GM23338 (cell line): ENCODE measurements around the gene BRCC3. TPM values are rescaled to one million over a fixed set of nuclear protein-coding genes. Genes with fewer than 3 reads are reported as not detected.
A peak's percentile ranks its signal among the peaks of the same experiment; 100 is the strongest.

ENCODE experiments used
- ATAC-seq: fragments of 200-7000 bp; cut with Tn5 transposase; 3 replicates; pipeline ENCODE4 v1.9.1; 2020
- DNase-seq: peaks from one replicate; pipeline ENCODE4 v3.0.0-alpha.2; 2015; ENCODE audit warnings: low spot score
- H2AFZ ChIP-seq: fragments of 200-600 bp; sonication (generic); 2 replicates; pipeline ENCODE4 v1.8.0; 2016; ENCODE audit warnings: antibody characterized with exemption, mild to moderate bottlenecking, moderate library complexity
- H3F3A ChIP-seq: fragments of 200-600 bp; sonication (generic); replicated peaks from 2 replicates; pipeline ENCODE4 v1.8.0; 2017; ENCODE audit warnings: antibody characterized with exemption, mixed run types, low read depth
- H3K27ac ChIP-seq: fragments of 200-600 bp; sonication (generic); 2 replicates; pipeline ENCODE4 v1.6.1; 2016; ENCODE audit warnings: low read depth
- H3K27me3 ChIP-seq: fragments of 200-600 bp; sonication (generic); 2 replicates; pipeline ENCODE4 v1.8.0; 2016; ENCODE audit warnings: mild to moderate bottlenecking, mixed run types, moderate library complexity; ENCODE audit not compliant: insufficient read depth
- H3K36me3 ChIP-seq: fragments of 200-600 bp; sonication (generic); 2 replicates; pipeline ENCODE4 v1.8.0; 2016; ENCODE audit warnings: mild to moderate bottlenecking; ENCODE audit not compliant: insufficient read depth
- H3K4me1 ChIP-seq: fragments of 200-600 bp; sonication (generic); 2 replicates; pipeline ENCODE4 v1.8.0; 2016; ENCODE audit warnings: mild to moderate bottlenecking, moderate library complexity; ENCODE audit not compliant: insufficient read depth
- H3K4me2 ChIP-seq: fragments of 200-600 bp; sonication (generic); 2 replicates; pipeline ENCODE4 v1.7.1; 2017; ENCODE audit warnings: mixed run types
- H3K4me3 ChIP-seq: fragments of 200-600 bp; sonication (generic); 2 replicates; pipeline ENCODE4 v1.6.1; 2016; ENCODE audit warnings: mixed run types
- H3K79me2 ChIP-seq: fragments of 200-600 bp; sonication (generic); replicated peaks from 2 replicates; pipeline ENCODE4 v1.8.0; 2017; ENCODE audit warnings: mild to moderate bottlenecking; ENCODE audit not compliant: insufficient read depth
- H3K9me2 ChIP-seq: fragments of 200-600 bp; sonication (generic); 2 replicates; pipeline ENCODE4 v1.8.0; 2017; ENCODE audit not compliant: insufficient read depth
- H4K20me1 ChIP-seq: fragments of 200-600 bp; sonication (generic); replicated peaks from 2 replicates; pipeline ENCODE4 v1.8.0; 2017; ENCODE audit warnings: mild to moderate bottlenecking; ENCODE audit not compliant: insufficient read depth
- H3K27ac Mint-ChIP-seq: 2 replicates; pipeline ENCODE4 v1.8.0; 2020; ENCODE audit warnings: inconsistent platforms, mild to moderate bottlenecking, moderate library complexity, mixed read lengths
- H3K27me3 Mint-ChIP-seq: 3 replicates; pipeline ENCODE4 v1.8.0; 2022; ENCODE audit warnings: low read depth, mild to moderate bottlenecking, moderate library complexity, mixed read lengths, inconsistent platforms; ENCODE audit not compliant: insufficient read depth, poor library complexity
- H3K36me3 Mint-ChIP-seq: 3 replicates; pipeline ENCODE4 v1.8.0; 2021; ENCODE audit warnings: low read depth, mild to moderate bottlenecking, inconsistent platforms, moderate library complexity, mixed read lengths
- H3K4me1 Mint-ChIP-seq: 3 replicates; pipeline ENCODE4 v1.8.0; 2020; ENCODE audit warnings: mild to moderate bottlenecking, inconsistent platforms, mixed read lengths
- H3K4me3 Mint-ChIP-seq: 3 replicates; pipeline ENCODE4 v1.8.0; 2021; ENCODE audit warnings: moderate library complexity, mild to moderate bottlenecking, inconsistent platforms, mixed read lengths
- H3K9me3 Mint-ChIP-seq: 3 replicates; pipeline ENCODE4 v1.8.0; 2020; ENCODE audit warnings: moderate library complexity, mild to moderate bottlenecking, inconsistent platforms, mixed read lengths
- CREB1 ChIP-seq: fragments of 250-450 bp; sonication (Bioruptor Pico); IDR thresholded peaks from 2 replicates; pipeline ENCODE4 v1.5.0; 2020; ENCODE audit warnings: low read depth, mild to moderate bottlenecking, moderate library complexity
- EZH2 ChIP-seq: fragments of 200-600 bp; sonication (generic); IDR thresholded peaks from one replicate; pipeline ENCODE4 v1.8.0; 2017; ENCODE audit warnings: antibody characterized with exemption, mild to moderate bottlenecking, low read depth; ENCODE audit not compliant: unreplicated experiment
- EZH2phosphoT487 ChIP-seq: fragments of 200-600 bp; sonication (generic); IDR thresholded peaks from one replicate; pipeline ENCODE4 v1.8.1; 2018; ENCODE audit warnings: antibody characterized with exemption; ENCODE audit not compliant: unreplicated experiment
- JUNB ChIP-seq: IDR thresholded peaks from one replicate; pipeline ENCODE4 v1.6.1; 2016; ENCODE audit warnings: antibody characterized with exemption; ENCODE audit not compliant: unreplicated experiment
- NANOG ChIP-seq: IDR thresholded peaks from 2 replicates; pipeline ENCODE4 v1.6.1; 2016; ENCODE audit warnings: antibody characterized with exemption, borderline replicate concordance
- POLR2AphosphoS5 ChIP-seq: IDR thresholded peaks from 2 replicates; pipeline ENCODE4 v1.6.1; 2016; ENCODE audit warnings: antibody characterized with exemption, low read depth
- REST ChIP-seq: IDR thresholded peaks from one replicate; pipeline ENCODE4 v1.6.1; 2018; ENCODE audit warnings: antibody characterized with exemption; ENCODE audit not compliant: unreplicated experiment
- STAT1 ChIP-seq: IDR thresholded peaks from one replicate; pipeline ENCODE4 v1.6.1; 2016; ENCODE audit warnings: antibody characterized with exemption; ENCODE audit not compliant: unreplicated experiment
- ZNF114 ChIP-seq: fragments of 250-450 bp; sonication (Bioruptor Pico); IDR thresholded peaks from 2 replicates; pipeline ENCODE4 v1.5.0; 2020; ENCODE audit warnings: mild to moderate bottlenecking, moderate library complexity
- ZNF331 ChIP-seq: fragments of 250-450 bp; sonication (Bioruptor Pico); IDR thresholded peaks from 2 replicates; pipeline ENCODE4 v1.5.0; 2020; ENCODE audit warnings: low read depth, mild to moderate bottlenecking, moderate library complexity
- ZNF462 ChIP-seq: fragments of 250-450 bp; sonication (Bioruptor Pico); IDR thresholded peaks from 2 replicates; pipeline ENCODE4 v1.5.0; 2020; ENCODE audit warnings: mild to moderate bottlenecking, moderate library complexity
- polyA plus RNA-seq: library from polyadenylated mRNA; unstranded; fragments of >200 nt; fragmentation: Nextera tagmentation; extraction: Ambion mirVana; gene quantifications from 2 replicates; pipeline ENCODE4 v1.2.1, GENCODE V29; 2016
- total RNA-seq: library from RNA; depleted of rRNA; stranded (reverse); fragments of >200 nt; shearing (Covaris generic); gene quantifications from 2 replicates; pipeline ENCODE4 v1.2.3, GENCODE V29; 2014
- TF ChIP-seq, protein P1 (sequence below): IDR thresholded peaks from 2 replicates; pipeline ENCODE4 v1.6.1; 2016; ENCODE audit warnings: antibody characterized with exemption
- TF ChIP-seq, protein P2 (sequence below), 2 experiments: fragments of 200-600 bp in 1 of 2; sonication (generic) in 1 of 2; conservative IDR thresholded peaks; 2 replicates each; pipeline versions ENCODE4 v1.5.1 to v1.6.1; 2016 to 2017; ENCODE audit warnings: antibody characterized with exemption in 2 of 2, low read depth in 2 of 2, mild to moderate bottlenecking in 2 of 2, moderate library complexity in 1 of 2

Gene BRCC3
- total and polyA plus RNA-seq, 2 experiments from 2014 or later = 18.4 to 26.7 TPM

DNA sequence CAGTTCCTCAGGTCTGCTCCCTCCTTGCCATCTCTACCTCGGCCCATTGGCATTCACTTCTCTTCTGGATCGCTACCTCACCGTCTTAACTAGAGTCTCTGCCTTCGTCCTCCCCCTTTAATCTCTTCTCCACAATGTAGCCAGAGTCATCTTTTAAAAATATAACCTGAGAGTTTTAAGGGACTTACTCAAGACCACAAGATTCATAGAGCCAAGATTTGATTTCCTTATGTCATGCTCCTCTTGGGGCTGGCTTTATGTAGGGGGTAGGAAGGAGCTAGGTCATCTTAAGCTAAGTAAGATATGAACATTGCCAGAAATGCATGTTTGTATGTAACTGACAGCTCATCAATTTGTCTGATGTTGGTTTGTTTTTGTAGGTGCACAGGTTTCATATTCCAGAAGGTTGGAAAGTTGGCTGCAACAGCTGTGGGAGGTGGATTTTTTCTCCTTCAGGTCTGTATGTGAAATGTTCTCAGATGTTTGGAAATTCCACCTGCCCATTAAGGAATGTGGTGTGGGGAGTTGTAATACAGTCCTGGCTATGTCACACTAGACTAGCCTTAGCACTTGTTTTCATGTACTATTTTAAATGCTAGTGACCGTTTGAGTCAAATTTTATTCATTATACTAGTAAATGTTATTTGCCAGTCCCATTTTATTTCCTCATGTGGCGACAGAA, 25.0 kb upstream of the BRCC3 start:
- H3K36me3 Mint-ChIP-seq = no peaks in the 10 kb centered on the region; the same call in 2 of the 3 replicates

More for the DNA sequence above, 25.0 kb upstream of the BRCC3 start:
- TF ChIP-seq STAT1 (no peak), JUNB (no peak), EZH2 (no peak), REST (no peak), NANOG (no peak), POLR2AphosphoS5 (no peak), ZNF462 (CRISPR knock-in tag) (no peak), ZNF331 (no peak), EZH2phosphoT487 (no peak), CREB1 (no peak), ZNF114 (CRISPR knock-in tag) (no peak)
- TF ChIP-seq, protein P1, sequence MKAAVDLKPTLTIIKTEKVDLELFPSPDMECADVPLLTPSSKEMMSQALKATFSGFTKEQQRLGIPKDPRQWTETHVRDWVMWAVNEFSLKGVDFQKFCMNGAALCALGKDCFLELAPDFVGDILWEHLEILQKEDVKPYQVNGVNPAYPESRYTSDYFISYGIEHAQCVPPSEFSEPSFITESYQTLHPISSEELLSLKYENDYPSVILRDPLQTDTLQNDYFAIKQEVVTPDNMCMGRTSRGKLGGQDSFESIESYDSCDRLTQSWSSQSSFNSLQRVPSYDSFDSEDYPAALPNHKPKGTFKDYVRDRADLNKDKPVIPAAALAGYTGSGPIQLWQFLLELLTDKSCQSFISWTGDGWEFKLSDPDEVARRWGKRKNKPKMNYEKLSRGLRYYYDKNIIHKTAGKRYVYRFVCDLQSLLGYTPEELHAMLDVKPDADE = no peak
- TF ChIP-seq, protein P2, sequence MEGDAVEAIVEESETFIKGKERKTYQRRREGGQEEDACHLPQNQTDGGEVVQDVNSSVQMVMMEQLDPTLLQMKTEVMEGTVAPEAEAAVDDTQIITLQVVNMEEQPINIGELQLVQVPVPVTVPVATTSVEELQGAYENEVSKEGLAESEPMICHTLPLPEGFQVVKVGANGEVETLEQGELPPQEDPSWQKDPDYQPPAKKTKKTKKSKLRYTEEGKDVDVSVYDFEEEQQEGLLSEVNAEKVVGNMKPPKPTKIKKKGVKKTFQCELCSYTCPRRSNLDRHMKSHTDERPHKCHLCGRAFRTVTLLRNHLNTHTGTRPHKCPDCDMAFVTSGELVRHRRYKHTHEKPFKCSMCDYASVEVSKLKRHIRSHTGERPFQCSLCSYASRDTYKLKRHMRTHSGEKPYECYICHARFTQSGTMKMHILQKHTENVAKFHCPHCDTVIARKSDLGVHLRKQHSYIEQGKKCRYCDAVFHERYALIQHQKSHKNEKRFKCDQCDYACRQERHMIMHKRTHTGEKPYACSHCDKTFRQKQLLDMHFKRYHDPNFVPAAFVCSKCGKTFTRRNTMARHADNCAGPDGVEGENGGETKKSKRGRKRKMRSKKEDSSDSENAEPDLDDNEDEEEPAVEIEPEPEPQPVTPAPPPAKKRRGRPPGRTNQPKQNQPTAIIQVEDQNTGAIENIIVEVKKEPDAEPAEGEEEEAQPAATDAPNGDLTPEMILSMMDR (conservative IDR thresholded peaks at IDR 0.05; ENCODE audit: low read depth in 2 of 2) = no peak
- Mint-ChIP-seq H3K4me1 (peaks cover 29% of the 10 kb centered on the region; the same call in 2 of the 3 replicates), H3K27ac (peak overlapping the region; percentile 84), H3K4me3 (no peak overlapping the region), H3K27me3 (peaks cover 3% of the 10 kb centered on the region), H3K9me3 (no peaks in the 10 kb centered on the region)
- H3K36me3 ChIP-seq = no peaks in the 10 kb centered on the region
- no peak overlapping the region for H3K4me3 ChIP-seq
- no peaks in the 10 kb centered on the region for H3K27me3 ChIP-seq
- H3K9me2 ChIP-seq = no peaks in the 10 kb centered on the region
- H3F3A ChIP-seq = no peaks in the 10 kb centered on the region
- no peaks in the 10 kb centered on the region for H4K20me1 ChIP-seq
- H3K4me2 ChIP-seq = no peak overlapping the region
- H3K27ac ChIP-seq = no peak overlapping the region
- ATAC-seq (no peak), DNase-seq (no peak)
- H2AFZ ChIP-seq = no peak overlapping the region
- peaks cover 5% of the 10 kb centered on the region; the same call in 1 of the 2 replicates for H3K4me1 ChIP-seq
- H3K79me2 ChIP-seq = no peaks in the 10 kb centered on the region
